ENCODE results near the gene TOMM40. TPM values are rescaled to one million over a fixed set of nuclear protein-coding genes. Genes with fewer than 3 reads are reported as not detected.
A peak's percentile ranks its signal among the peaks of the same experiment; 100 is the strongest.

Gene TOMM40
- total and polyA plus RNA-seq, 2 of the 13 experiments (the other 11 are each of a cell fraction or from before 2014, with no cell fraction given): 72.0 to 110 TPM

- TF ChIP-seq ZNF503 (CRISPR knock-in tag; IDR thresholded peaks at IDR 0.05): no peak
- no peak for TF ChIP-seq SIN3A (IDR thresholded peaks at IDR 0.05; ENCODE audit: borderline replicate concordance, low read depth, low read length)
- TF ChIP-seq MIER3 (CRISPR knock-in tag; IDR thresholded peaks at IDR 0.05; ENCODE audit: borderline replicate concordance): peak; percentile 92; the same call in 1 of the 2 replicates
- TF ChIP-seq ZNF577 (CRISPR knock-in tag; IDR thresholded peaks at IDR 0.05; ENCODE audit: borderline replicate concordance, low read depth): no peak
- 0 out of 2 replicates have a peak, but pooled peaks have one; percentile 25 for TF ChIP-seq SP5 (CRISPR knock-in tag; IDR thresholded peaks at IDR 0.05; ENCODE audit: borderline replicate concordance, low read depth)
- TF ChIP-seq ZBTB8A (CRISPR knock-in tag; IDR thresholded peaks at IDR 0.05; ENCODE audit: borderline replicate concordance, low read depth): no peak
- TF ChIP-seq ZNF121 (CRISPR knock-in tag; IDR thresholded peaks at IDR 0.05): peak; percentile 99
- TF ChIP-seq ZBTB38 (CRISPR knock-in tag; IDR thresholded peaks at IDR 0.05): no peak
- TF ChIP-seq ZFP36L2 (CRISPR knock-in tag; IDR thresholded peaks at IDR 0.05): no peak
- peak; percentile 33; the same call in 1 of the 2 replicates for TF ChIP-seq ZFP91 (CRISPR knock-in tag; IDR thresholded peaks at IDR 0.05; ENCODE audit: borderline replicate concordance)
- TF ChIP-seq MTA3 (CRISPR knock-in tag; IDR thresholded peaks at IDR 0.05): no peak
- TF ChIP-seq EZH2 (conservative IDR thresholded peaks at IDR 0.05; ENCODE audit: low read depth, low read length): no peak
- TF ChIP-seq ZNF331 (CRISPR knock-in tag; IDR thresholded peaks at IDR 0.05): peak; percentile 74
- no peak for TF ChIP-seq IKZF1 (IDR thresholded peaks at IDR 0.05)
- peak; percentile 98 for TF ChIP-seq PATZ1 (CRISPR knock-in tag; IDR thresholded peaks at IDR 0.05)
- no peak for TF ChIP-seq ZNF777 (CRISPR knock-in tag; IDR thresholded peaks at IDR 0.05)
- peak; percentile 43; the same call in 1 of the 2 replicates for TF ChIP-seq ZBTB33 (CRISPR knock-in tag; IDR thresholded peaks at IDR 0.05)
- TF ChIP-seq SMARCC2 (IDR thresholded peaks at IDR 0.05): no peak
- TF ChIP-seq ZNF556 (CRISPR knock-in tag; IDR thresholded peaks at IDR 0.05; ENCODE audit: borderline replicate concordance): no peak
- TF ChIP-seq ZBTB20 (CRISPR knock-in tag; IDR thresholded peaks at IDR 0.05; ENCODE audit: borderline replicate concordance, low read depth): no peak; the same call in 1 of the 2 replicates
- TF ChIP-seq HNRNPLL (IDR thresholded peaks at IDR 0.05; ENCODE audit: low read depth, low read length, poor library complexity, severe bottlenecking): no peak
- TF ChIP-seq ZNF616 (CRISPR knock-in tag; IDR thresholded peaks at IDR 0.05; ENCODE audit: low read depth): no peak
- TF ChIP-seq RORA (CRISPR knock-in tag; IDR thresholded peaks at IDR 0.05): no peak
Measured at GRCh38 chr19:44912854-44913253, 21.8 kb downstream of the TOMM40 start (continued).

Measured in HepG2 (cell line).